PC-3 (cell line): ENCODE measurements around the gene FARS2.

Experiments used
- EZH2 ChIP-seq: fragments of 300-600 bp; sonication (generic); IDR thresholded peaks from one replicate; pipeline ENCODE4 v1.6.1; 2017; ENCODE audit warnings: antibody characterized with exemption, mild to moderate bottlenecking, low read length; ENCODE audit not compliant: unreplicated experiment
- EZH2phosphoT487 ChIP-seq: fragments of 300-600 bp; sonication (generic); IDR thresholded peaks from 2 replicates; pipeline ENCODE4 v1.6.1; 2018; ENCODE audit warnings: mild to moderate bottlenecking, antibody characterized with exemption, low read length, borderline replicate concordance
- TF ChIP-seq, protein P1 (sequence below): fragments of 300-600 bp; sonication (generic); conservative IDR thresholded peaks from 2 replicates; pipeline ENCODE4 v1.5.1; 2017; ENCODE audit warnings: antibody characterized with exemption, low read depth, mild to moderate bottlenecking, low read length

DNA sequence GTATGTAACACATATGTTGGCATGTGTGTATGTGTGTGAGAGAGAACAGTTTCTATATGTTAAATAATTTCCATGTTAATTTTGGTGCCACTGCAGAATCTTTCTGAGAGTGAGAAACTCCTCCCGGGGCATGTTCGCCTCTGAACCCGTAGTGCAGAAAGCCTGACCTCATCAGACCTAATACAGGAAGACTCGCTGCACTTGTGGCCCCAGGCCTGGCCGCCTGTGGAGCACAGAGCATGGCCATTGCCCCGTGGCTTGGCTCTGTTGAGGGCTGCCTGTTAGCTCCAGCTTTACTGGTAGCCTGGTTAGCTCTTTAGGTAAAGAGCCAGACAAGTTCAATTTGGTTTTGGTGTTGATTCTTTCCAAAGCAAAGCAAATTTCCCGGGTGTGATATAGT lies 25.5 kb downstream of the FARS2 start:
- TF ChIP-seq, protein P1, sequence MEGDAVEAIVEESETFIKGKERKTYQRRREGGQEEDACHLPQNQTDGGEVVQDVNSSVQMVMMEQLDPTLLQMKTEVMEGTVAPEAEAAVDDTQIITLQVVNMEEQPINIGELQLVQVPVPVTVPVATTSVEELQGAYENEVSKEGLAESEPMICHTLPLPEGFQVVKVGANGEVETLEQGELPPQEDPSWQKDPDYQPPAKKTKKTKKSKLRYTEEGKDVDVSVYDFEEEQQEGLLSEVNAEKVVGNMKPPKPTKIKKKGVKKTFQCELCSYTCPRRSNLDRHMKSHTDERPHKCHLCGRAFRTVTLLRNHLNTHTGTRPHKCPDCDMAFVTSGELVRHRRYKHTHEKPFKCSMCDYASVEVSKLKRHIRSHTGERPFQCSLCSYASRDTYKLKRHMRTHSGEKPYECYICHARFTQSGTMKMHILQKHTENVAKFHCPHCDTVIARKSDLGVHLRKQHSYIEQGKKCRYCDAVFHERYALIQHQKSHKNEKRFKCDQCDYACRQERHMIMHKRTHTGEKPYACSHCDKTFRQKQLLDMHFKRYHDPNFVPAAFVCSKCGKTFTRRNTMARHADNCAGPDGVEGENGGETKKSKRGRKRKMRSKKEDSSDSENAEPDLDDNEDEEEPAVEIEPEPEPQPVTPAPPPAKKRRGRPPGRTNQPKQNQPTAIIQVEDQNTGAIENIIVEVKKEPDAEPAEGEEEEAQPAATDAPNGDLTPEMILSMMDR, result no peak
- TF ChIP-seq EZH2 (no peak), EZH2phosphoT487 (no peak)
